Globus pallidus (tissue), 1 donor: ENCODE results near the gene GNMT.

Experiments
- DNase-seq: peaks from one replicate; pipeline ENCODE4 v3.0.0-alpha.2; 2015; ENCODE audit warnings: low spot score

Gene GNMT

DNA sequence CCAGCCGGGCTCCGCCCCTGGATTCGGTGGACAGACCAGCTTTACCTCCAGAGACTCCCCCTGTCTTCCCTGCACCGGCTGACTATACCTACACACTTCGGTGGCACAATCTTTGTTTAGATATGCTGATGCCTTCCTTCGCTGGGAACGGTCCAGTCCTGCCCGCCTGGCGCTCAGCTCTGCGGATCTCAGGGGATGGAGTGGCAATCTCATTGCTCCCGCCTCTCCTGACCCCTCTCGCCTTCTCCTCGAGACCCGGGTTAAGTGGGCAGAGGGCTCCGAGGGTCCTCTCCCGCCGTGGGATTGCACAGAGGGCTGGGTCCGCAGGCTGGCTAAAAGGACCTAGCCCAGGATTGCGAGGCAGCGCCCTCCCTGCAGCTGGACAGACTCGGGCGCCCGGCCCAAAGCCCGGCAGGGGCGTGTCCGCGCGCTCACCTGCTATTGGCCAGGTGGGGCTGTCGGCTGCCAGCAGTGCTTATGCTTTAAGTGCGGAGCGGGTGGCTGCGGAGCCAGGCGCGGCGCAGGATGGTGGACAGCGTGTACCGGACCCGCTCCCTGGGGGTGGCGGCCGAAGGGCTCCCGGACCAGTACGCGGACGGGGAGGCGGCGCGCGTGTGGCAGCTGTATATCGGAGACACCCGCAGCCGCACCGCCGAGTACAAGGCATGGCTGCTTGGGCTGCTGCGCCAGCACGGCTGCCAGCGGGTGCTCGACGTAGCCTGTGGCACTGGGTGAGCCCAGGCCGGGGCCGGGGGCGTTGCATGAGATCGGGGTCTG is at the start of gene GNMT:
Gene GNMT (plus strand): TSS at position 512 of the 777 bp plus-strand sequence. CDS start 14 bp downstream, at position 526.
- no peak for DNase-seq

DNA sequence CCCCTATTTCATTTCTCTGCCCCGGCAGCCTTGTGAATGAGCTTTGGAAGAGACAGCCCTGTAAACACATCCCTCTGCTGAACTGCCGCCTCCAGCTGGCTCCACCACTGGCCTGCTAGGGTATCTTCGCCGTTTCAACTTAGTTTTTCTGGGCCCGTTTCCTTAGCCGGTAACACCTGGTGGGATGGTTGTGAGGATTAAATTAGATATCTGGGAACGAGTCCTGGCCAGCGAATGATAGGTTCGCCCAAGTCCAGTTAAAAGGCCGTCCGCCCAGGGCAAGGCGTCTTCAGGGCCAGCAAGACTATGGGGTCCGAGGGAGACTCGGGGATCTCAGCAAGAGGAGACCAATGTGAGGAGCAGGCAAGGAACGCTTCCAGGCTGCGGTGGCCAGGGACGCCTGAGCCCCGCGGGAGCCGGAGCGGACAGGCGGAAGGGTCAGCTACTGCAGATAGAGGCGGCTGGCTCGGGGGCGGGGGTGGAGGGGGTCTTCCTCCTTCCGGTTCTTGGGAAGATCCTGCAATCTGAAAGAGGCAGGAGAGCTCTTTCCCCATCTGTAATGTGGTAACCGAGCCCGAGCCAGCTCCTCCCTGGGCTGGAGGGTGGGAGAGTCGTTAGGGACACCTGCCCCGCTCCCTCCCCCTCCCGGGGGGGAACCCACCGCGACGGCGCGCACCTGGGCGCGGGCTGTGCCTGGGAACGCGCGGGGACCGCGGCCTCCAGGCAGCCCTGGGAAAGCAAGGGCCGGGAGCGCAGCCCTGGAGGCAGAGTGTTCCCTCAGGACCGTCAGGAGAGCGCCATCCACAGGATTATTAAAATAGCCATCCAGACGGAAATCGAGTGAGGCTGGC is 49.2 kb upstream of the GNMT start:
- no peak for DNase-seq

DNA sequence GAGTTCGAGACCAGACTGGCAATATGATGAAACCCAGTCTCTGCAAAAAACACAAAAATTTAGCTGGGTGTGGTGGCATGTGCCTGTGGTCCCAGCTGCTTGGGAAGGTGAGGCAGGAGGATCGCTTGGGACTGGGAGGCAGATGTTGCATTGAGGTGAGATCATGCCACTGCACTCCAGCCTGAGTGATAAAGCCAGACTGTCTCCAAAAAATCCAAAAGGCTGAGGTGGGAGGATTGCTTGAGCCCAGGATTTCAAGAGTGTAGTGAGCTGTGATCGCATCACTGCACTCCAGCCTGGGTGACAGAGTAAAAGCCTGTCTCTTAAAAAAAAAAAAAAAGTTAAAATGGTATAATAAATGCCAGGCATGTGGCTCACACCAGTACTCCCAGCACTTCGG is 46.0 kb upstream of the GNMT start:
- no peak for DNase-seq

DNA sequence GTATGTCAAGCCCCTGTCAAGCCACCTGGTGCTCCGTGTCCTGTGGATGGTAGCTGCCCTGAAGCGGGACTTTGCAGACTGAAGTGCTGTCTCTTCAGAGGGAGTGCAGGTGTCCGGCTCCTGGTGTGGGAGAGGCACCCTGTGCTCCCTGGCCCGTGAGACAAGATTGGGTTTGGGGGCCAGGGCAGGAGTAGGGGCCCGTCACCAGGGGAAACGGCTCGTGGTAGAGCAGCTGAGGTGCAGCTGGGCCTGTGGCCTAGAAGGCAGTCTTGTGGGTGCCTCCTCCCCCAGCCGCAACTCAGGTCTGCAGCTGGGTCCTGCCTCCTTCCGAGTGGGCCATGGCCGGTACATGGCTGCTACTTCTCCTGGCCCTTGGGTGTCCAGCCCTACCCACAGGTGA is 44.8 kb upstream of the GNMT start, which contains the start of gene PTCRA:
Gene PTCRA (plus strand): TSS at position 322 of the 400 bp plus-strand sequence. CDS start 17 bp downstream, at position 339.
- DNase-seq: no peak

DNA sequence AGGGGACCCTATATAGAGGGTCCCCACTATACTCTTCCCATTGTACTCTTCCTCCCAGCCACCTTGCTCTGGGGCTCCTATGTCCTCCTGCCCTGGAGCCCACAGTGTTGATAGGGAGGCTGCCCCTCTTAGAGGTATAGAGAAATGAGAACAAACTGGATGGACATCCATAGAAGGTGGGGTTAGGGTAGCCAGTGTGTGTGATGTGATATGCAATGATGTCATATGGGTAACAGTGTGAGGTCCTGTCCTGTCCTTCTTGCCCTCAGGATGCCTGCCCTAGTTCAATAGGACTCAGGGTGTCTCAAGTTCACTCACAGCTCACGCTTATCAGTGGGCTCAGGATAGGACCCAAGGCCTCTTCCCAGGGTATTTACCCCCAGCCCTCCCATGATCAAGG is 44.3 kb upstream of the GNMT start:
- DNase-seq: no peak

DNA sequence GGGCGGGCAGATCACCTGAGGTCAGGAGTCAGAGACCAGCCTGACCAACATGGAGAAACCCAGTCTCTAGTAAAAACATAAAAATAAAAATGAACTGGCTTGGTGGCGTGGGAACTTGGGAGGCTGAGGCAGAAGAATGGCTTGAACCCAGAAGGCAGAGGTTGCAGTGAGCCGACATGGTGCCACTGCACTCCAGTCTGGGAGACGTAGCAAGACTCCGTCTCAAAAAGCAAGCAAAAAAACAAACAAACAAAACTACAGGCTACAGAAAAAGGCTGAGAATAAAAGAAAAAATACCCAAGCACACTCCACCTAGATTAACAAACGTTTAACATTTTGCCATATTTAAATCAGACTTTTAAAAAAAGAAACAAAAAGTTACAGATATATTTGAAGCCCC is 38.8 kb upstream of the GNMT start:
- no peak for DNase-seq

DNA sequence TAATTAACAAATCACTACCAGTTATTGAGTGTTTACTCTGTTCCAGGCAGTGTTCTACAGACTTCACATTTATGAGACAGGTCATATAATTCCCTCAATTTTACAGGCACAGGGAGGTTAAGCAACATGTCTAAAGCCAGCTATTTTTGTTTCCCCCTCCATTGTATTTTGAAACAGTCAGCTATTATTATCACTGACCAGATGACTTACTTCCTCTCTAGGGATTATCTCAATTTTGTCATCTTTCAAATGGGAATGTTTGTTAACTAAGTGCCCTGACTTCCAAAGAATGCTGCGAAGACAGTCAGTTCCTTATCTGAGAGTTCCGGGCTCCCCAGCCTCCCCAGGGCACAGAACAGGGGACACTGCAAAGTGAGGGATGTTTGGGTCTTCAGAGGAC is 36.9 kb upstream of the GNMT start:
- no peak for DNase-seq

DNA sequence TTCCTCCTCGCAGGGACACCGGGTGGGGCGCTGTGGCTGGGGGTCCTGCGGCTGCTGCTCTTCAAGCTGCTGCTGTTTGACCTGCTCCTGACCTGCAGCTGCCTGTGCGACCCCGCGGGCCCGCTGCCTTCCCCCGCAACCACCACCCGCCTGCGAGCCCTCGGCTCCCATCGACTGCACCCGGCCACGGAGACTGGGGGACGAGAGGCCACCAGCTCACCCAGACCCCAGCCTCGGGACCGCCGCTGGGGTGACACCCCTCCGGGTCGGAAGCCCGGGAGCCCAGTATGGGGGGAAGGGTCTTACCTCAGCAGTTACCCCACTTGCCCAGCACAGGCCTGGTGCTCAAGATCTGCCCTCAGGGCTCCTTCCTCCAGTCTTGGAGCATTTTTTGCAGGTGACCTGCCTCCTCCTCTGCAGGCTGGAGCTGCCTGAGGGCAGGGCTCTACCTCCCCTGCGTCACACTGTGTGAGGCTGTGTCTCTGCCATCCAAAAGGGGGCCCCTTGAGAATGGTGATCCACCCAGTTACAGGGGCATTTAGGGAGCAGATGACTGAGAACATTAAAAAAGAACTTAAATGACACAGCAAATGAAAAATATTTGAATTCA is 35.2 kb upstream of the GNMT start:
- no peak for DNase-seq

DNA sequence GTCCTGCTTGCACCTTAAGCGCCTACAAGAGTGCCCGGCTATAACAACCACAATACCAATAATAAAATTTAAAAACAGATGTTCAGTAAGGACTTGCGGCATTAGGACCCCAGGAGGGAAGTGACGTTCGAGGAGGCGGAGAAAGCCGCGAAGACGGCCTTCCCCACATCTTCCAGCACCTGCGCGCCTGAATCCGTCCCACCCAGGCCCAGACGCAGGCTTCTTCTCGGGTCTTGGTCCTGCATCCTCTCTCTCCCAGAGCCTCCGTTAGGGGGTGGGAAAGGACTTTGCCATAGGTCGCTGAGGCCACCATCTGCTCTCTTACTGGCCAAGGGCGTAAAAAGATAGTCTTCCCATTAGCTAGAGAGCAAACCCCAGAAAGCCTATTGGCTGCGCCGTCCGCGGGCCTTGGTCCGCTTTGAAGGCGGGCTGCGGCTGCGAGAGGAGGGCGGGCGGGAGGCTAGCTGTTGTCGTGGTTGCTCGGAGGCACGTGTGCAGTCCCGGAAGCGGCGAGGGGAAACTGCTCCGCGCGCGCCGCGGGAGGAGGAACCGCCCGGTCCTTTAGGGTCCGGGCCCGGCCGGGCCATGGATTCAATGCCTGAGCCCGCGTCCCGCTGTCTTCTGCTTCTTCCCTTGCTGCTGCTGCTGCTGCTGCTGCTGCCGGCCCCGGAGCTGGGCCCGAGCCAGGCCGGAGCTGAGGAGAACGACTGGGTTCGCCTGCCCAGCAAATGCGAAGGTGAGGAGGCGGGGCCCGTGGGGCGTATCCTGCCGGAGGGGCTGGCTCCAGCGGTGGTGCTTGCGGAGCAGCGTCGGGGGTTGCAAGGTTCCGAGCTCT is 31.4 kb upstream of the GNMT start, which contains the start of gene CNPY3:
Gene CNPY3 (plus strand): TSS at position 495 of the 835 bp plus-strand sequence. CDS start 91 bp downstream, at position 586.
- DNase-seq: peak; percentile 95

DNA sequence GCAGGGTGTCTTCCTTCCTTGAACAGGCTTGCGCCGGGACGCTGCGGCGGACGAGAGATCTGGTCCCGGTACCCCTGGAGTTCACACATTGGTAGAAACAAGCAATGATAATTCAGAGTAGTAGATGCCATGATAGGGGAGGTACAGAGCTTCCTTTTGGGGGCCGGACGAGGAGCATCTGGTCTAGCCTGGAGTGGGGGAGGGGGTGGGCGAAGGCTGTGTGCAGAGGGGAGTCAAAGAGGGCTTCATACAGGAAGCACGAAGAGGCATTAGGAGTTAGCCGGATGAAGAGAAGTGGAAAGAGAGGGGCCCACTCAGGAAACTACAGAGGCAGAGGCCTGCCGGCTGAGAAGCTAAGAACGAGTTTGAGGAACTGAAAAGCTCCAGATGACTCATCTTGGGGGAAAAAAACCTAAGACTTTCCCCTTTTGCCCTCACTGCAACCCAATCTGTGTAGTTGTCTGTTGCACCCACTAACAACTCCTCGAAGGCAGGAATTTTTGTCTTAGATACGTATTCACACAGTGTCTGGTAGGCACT is 30.7 kb upstream of the GNMT start:
- peak; percentile 64 for DNase-seq

DNA sequence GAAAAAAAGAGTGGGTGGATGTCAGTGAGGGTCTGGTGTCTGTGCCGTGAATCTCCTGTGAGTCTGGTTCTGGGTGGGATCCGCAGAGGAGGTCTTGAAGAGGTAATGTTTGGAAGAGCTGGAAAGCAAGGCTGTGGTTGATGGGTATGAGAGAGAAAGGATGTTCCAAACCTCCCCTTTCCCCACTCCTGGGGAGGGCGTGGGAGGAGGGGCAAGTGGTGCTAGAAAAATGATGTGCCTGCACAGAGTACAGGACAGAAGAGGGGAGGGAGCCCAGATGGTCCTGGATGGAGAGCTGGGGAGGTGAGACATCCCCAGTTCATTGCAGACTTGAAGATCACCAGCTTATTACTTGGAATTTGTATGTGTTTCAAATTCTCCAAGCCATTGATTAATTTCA is 28.1 kb upstream of the GNMT start:
- DNase-seq: no peak

DNA sequence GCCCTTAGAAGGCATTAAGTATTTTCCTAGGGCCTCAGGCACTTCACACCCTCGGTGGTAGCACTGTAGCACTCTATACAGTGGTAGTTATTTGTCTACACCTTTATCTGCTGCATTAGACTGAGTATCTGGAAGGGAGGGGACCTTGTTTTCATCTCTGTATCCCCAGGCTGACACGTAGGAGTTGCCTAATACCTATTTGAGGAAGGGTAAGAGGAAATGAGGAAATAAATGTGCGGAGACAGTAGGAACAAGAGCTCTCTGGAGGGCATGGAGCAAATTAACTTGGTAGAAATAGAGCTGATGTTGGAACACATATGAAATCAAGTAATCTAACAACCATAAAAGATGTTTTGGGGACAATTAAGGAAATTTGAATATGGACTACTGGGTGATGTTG is 27.3 kb upstream of the GNMT start:
- peak; percentile 18 for DNase-seq

DNA sequence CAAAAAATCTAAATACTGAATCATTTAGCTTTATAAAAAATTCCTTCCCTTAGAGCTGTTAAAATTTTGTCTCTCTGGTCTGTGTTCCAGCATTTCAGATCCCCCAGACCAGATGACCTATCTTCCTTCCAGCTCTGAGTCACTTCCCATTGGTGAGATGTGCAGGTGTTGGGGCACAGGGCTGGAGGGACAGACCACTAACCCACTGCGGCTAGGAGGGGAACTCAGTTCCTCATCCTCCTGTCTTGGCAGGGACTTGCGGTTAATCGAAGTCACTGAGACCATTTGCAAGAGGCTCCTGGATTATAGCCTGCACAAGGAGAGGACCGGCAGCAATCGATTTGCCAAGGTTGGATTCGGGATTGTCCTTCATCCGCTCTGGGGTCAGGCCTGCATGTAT is 25.2 kb upstream of the GNMT start:
- no peak for DNase-seq

DNA sequence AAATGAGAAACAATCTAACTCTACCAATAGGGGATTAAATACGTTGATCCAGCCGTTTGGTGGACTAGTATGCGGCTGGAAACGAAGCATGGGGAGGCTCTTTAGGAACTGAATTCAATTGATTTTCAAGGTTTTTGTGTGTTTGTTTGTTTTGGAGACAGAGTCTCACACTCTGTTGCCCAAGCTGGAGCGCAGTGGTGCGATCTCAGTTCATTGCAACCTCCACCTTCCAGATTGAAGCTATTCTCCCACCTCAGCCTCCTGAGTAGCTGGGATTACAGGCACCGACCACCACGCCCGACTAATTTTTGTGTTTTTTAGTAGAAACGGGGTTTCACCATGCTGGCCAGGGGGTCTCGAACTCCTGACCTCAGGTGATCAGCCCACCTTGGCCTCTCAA is 24.2 kb upstream of the GNMT start:
- DNase-seq: no peak

DNA sequence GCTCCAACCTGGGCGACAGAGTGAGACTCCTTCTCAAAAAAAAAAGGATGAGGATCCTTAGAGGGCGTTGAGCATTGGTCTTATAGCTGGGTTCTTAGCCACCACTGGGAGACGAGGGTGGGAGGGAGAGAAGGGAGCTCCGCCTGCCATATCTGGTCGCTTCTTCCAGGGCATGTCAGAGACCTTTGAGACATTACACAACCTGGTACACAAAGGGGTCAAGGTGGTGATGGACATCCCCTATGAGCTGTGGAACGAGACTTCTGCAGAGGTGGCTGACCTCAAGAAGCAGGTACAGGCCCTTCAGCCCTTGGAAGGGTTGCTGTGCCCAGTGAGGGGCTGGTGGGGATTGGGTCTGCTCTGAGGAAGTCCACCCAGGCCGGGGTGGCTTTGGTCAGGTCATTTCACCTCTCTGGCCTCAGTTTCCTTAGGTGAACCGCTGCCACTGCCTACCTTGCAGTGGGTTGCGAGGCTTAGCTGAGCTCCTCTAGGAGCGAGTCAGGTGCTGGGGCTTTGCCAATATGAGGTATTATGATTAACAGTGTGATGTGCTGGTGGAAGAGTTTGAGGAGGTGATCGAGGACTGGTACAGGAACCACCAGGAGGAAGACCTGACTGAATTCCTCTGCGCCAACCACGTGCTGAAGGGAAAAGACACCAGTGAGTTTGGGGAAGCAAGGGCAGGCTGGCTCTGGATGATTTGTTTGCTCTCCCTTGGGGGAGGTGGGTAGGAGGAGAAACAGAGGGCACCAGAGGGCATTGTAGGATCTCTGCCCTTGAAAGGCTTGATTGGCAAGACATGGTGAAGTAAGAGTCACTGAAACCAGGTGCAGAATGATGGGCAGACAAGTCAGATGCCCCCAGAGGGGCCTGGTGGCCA is 22.8 kb upstream of the GNMT start:
- no peak for DNase-seq

DNA sequence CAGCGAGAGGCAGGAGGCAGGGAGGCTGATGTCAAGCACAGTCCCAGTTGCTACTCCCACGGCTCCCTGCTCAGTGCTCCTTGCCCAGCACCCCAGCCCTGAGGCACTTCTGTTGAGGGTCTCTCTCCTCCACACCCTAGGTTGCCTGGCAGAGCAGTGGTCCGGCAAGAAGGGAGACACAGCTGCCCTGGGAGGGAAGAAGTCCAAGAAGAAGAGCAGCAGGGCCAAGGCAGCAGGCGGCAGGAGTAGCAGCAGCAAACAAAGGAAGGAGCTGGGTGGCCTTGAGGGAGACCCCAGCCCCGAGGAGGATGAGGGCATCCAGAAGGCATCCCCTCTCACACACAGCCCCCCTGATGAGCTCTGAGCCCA is 22.1 kb upstream of the GNMT start:
- no peak for DNase-seq

DNA sequence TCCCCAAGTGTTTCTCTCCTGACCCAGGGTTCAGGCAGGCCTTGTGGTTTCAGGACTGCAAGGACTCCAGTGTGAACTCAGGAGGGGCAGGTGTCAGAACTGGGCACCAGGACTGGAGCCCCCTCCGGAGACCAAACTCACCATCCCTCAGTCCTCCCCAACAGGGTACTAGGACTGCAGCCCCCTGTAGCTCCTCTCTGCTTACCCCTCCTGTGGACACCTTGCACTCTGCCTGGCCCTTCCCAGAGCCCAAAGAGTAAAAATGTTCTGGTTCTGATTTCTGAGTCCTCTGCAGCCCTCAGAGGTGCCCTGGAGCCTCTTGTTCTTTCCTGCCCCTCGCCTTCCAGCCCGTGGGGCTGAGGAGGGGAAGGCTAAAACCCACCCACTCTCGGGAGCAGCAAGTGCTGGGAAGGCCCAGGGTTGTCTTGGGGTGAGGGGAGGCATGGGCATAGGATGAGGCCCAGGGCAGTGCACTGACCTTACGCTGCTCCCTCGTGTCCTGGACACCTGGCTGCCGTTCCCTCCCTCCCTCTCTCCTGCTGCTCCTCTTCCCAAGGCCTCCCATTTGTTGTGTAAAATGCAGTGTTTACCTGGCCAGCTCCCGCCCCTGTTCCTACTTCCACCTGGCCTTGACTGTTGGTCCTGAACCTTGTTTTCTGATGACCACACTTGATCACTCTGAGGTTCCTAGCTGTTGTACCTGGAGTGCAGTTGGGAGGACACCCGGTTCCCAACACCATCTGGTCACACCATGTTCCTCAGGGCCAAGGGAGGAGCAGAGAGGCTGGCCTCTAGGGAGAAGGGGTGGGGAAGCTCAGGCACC is 21.4 kb upstream of the GNMT start:
- DNase-seq: no peak

DNA sequence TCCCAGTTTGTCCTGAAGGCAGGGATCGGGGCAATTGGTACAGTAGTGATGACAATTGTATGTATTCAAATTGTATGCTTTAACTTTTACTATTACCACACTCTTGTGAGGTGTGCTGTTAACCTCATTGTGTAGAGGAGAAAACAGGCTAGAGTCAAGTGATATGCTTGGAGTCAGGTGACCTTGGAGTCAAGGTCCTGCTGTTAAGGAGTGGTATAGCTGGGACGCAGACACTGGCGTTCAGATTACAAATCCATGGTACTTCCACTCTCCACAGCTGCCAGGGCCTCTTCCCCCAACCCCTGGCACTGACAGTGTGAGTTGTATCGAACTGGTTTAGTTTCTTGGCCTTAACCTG is 20.8 kb upstream of the GNMT start:
- DNase-seq: no peak

DNA sequence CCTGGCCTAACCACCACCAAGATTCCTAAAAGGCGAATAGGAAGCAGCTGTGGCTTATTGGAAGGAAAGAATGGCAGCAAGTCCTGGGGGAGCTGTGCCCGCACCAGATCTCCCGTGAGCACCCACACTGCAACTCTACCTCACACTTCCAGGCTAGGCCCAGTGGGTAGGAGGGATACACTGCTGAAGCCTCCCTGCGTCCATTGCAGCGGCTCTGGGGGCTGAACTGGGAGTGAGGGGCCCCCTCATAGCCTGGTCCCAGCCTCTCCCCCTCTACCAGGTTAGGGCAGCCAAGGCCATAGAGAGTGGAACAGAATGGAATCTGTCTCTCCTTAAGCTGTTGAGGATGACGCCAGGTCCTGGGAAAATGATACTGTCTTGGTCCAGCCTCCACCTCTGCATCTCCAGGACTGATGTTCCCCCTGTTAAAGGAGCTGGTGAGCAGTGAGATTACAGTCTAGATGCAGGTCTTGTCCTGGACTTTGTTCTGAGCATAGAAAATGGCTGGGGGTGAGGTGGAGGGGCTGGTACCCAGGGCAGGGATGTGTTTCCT is 20.0 kb upstream of the GNMT start:
- DNase-seq: no peak
